ENCODE results near the gene FBXO46. TPM values are rescaled to one million over a fixed set of nuclear protein-coding genes. Genes with fewer than 3 reads are reported as not detected.

FBXO46 gene
- total RNA-seq, 2 experiments from 2014 or later = 27.5 to 32.2 TPM

- CTCF ChIA-PET (ENCODE audit: unreplicated experiment) = no interaction called here
- Histone ChIP-seq H3K9me2 (ENCODE audit: insufficient read depth, low read length) (no peaks in the 10 kb centered on the region), H3K4me2 (ENCODE audit: low read length) (0 out of 2 replicates have a peak overlapping the region, but pooled peaks have one; percentile 3), H3K27ac (ENCODE audit: low read depth, low read length, poor library complexity, severe bottlenecking) (peak overlapping the region; percentile 26), H4K20me1 (ENCODE audit: insufficient read depth, low read length) (no peaks in the 10 kb centered on the region), H3K4me1 (ENCODE audit: insufficient read depth, low read length, poor library complexity, severe bottlenecking) (peaks cover 30% of the 10 kb centered on the region), H3K4me3 (ENCODE audit: low read depth, low read length, poor library complexity, severe bottlenecking) (no peak overlapping the region), H3K79me2 (ENCODE audit: insufficient read depth, low read depth, low read length) (no peaks in the 10 kb centered on the region), H3K9me3 (ENCODE audit: low read length) (no peaks in the 10 kb centered on the region), H3K36me3 (ENCODE audit: insufficient read depth, low read length) (peaks cover 7% of the 10 kb centered on the region; the same call in 1 of the 2 replicates), H2AFZ (ENCODE audit: low read length) (no peak overlapping the region)
- POLR2A ChIA-PET = no interaction called here
- intact Hi-C loops (cut with micrococcal nuclease; ENCODE audit: unreplicated experiment) = loop anchor here (5.0 kb wide), 1 partner anchor 81 kb away; the partner anchor contains the start of genes QPCTL and SNRPD2
- no peak for DNase-seq (ENCODE audit: low spot score)
- TF ChIP-seq CTCF (conservative IDR thresholded peaks at IDR 0.05; ENCODE audit: low read length) (no peak), EZH2phosphoT487 (IDR thresholded peaks at IDR 0.05; ENCODE audit: borderline replicate concordance, low read depth, low read length) (no peak)
- BruUV-seq (replicated peaks) = no TSS peak
Measured at GRCh38 chr19:45772912-45773311, 42.2 kb upstream of the FBXO46 start.

- no peaks in the 10 kb centered on the region for H3K9me2 ChIP-seq (ENCODE audit: insufficient read depth, low read length)
- BruUV-seq (replicated peaks) = no TSS peak
- no peaks in the 10 kb centered on the region for H3K79me2 ChIP-seq (ENCODE audit: insufficient read depth, low read depth, low read length)
- ChIA-PET POLR2A (no interaction called here), CTCF (ENCODE audit: unreplicated experiment) (no interaction called here)
- no peak for DNase-seq (ENCODE audit: low spot score)
- H2AFZ ChIP-seq (ENCODE audit: low read length) = no peak overlapping the region
- intact Hi-C loops (cut with micrococcal nuclease; ENCODE audit: unreplicated experiment) = loop anchor here (5.0 kb wide), 1 partner anchor 80 kb away; the partner anchor contains the start of genes QPCTL and SNRPD2
- no peak overlapping the region for H3K27ac ChIP-seq (ENCODE audit: low read depth, low read length, poor library complexity, severe bottlenecking)
- no peaks in the 10 kb centered on the region for H4K20me1 ChIP-seq (ENCODE audit: insufficient read depth, low read length)
- no peak overlapping the region for H3K4me3 ChIP-seq (ENCODE audit: low read depth, low read length, poor library complexity, severe bottlenecking)
- peaks cover 33% of the 10 kb centered on the region for H3K4me1 ChIP-seq (ENCODE audit: insufficient read depth, low read length, poor library complexity, severe bottlenecking)
- H3K9me3 ChIP-seq (ENCODE audit: low read length) = no peaks in the 10 kb centered on the region
- H3K36me3 ChIP-seq (ENCODE audit: insufficient read depth, low read length) = peaks cover 5% of the 10 kb centered on the region; the same call in 1 of the 2 replicates
- TF ChIP-seq EZH2phosphoT487 (IDR thresholded peaks at IDR 0.05; ENCODE audit: borderline replicate concordance, low read depth, low read length) (no peak), CTCF (conservative IDR thresholded peaks at IDR 0.05; ENCODE audit: low read length) (no peak)
- no peak overlapping the region for H3K4me2 ChIP-seq (ENCODE audit: low read length)
Measured at GRCh38 chr19:45772130-45772840, 41.6 kb upstream of the FBXO46 start.

GRCh38 chr19:45771311-45771933 is 40.7 kb upstream of the FBXO46 start:
- no peaks in the 10 kb centered on the region for H3K79me2 ChIP-seq (ENCODE audit: insufficient read depth, low read depth, low read length)
- no peaks in the 10 kb centered on the region for H3K9me3 ChIP-seq (ENCODE audit: low read length)
- peak overlapping the region; percentile 71 for H3K4me3 ChIP-seq (ENCODE audit: low read depth, low read length, poor library complexity, severe bottlenecking)
- H3K4me2 ChIP-seq (ENCODE audit: low read length) = peak overlapping the region; percentile 91
- no peaks in the 10 kb centered on the region for H3K36me3 ChIP-seq (ENCODE audit: insufficient read depth, low read length)
- DNase-seq (ENCODE audit: low spot score) = no peak
- H4K20me1 ChIP-seq (ENCODE audit: insufficient read depth, low read length) = no peaks in the 10 kb centered on the region
- peaks cover 33% of the 10 kb centered on the region for H3K4me1 ChIP-seq (ENCODE audit: insufficient read depth, low read length, poor library complexity, severe bottlenecking)
- no peak for TF ChIP-seq CTCF (conservative IDR thresholded peaks at IDR 0.05; ENCODE audit: low read length)
- TF ChIP-seq EZH2phosphoT487 (IDR thresholded peaks at IDR 0.05; ENCODE audit: borderline replicate concordance, low read depth, low read length) = no peak
- H3K9me2 ChIP-seq (ENCODE audit: insufficient read depth, low read length) = no peaks in the 10 kb centered on the region
- H2AFZ ChIP-seq (ENCODE audit: low read length) = no peak overlapping the region
- BruUV-seq (replicated peaks) = no TSS peak
- ChIA-PET POLR2A (no interaction called here), CTCF (ENCODE audit: unreplicated experiment) (no interaction called here)
- H3K27ac ChIP-seq (ENCODE audit: low read depth, low read length, poor library complexity, severe bottlenecking) = peak overlapping the region; percentile 29
- intact Hi-C loops (cut with micrococcal nuclease; ENCODE audit: unreplicated experiment) = loop anchor here (5.0 kb wide), 1 partner anchor 79 kb away; the partner anchor contains the start of genes QPCTL and SNRPD2
